ENCODE results near the gene MGAT3.

MGAT3 gene

GRCh38 chr22:39513791-39514190 is 57.0 kb downstream of the MGAT3 start:
- no peak overlapping the region for H3K4me3 ChIP-seq (ENCODE audit: low read depth, low read length)
- no peak for DNase-seq (ENCODE audit: low read depth)
- in situ Hi-C loops (cut with HindIII; ENCODE audit: low sequenced_read_pairs): no loop called here
- TF ChIP-seq CTCF (IDR thresholded peaks at IDR 0.05; ENCODE audit: low read depth, low read length, missing control alignments): no peak

GRCh38 chr22:39514373-39514973 is 57.7 kb downstream of the MGAT3 start:
- TF ChIP-seq CTCF (IDR thresholded peaks at IDR 0.05; ENCODE audit: low read depth, low read length, missing control alignments): peak; percentile 84
- DNase-seq (ENCODE audit: low read depth): no peak
- in situ Hi-C loops (cut with HindIII; ENCODE audit: low sequenced_read_pairs): no loop called here
- no peak overlapping the region for H3K4me3 ChIP-seq (ENCODE audit: low read depth, low read length)

- no peak for TF ChIP-seq CTCF (IDR thresholded peaks at IDR 0.05; ENCODE audit: low read depth, low read length, missing control alignments)
- no peak overlapping the region for H3K4me3 ChIP-seq (ENCODE audit: low read depth, low read length)
- in situ Hi-C loops (cut with HindIII; ENCODE audit: low sequenced_read_pairs): no loop called here
- DNase-seq (ENCODE audit: low read depth): no peak
These were observed 58.6 kb downstream of the MGAT3 start for GRCh38 chr22:39515266-39516050.

- no peak overlapping the region for H3K4me3 ChIP-seq (ENCODE audit: low read depth, low read length)
- TF ChIP-seq CTCF (IDR thresholded peaks at IDR 0.05; ENCODE audit: low read depth, low read length, missing control alignments): no peak
- no peak for DNase-seq (ENCODE audit: low read depth)
- in situ Hi-C loops (cut with HindIII; ENCODE audit: low sequenced_read_pairs): no loop called here
These were observed 60.7 kb downstream of the MGAT3 start for GRCh38 chr22:39517470-39517869.

- no peak for TF ChIP-seq CTCF (IDR thresholded peaks at IDR 0.05; ENCODE audit: low read depth, low read length, missing control alignments)
These were observed 61.5 kb downstream of the MGAT3 start for GRCh38 chr22:39518144-39518786.

GRCh38 chr22:39518996-39519680 is 62.3 kb downstream of the MGAT3 start:
- no peak for DNase-seq (ENCODE audit: low read depth)
- H3K4me3 ChIP-seq (ENCODE audit: low read depth, low read length): peak overlapping the region; percentile 99
- in situ Hi-C loops (cut with HindIII; ENCODE audit: low sequenced_read_pairs): no loop called here
- no peak for TF ChIP-seq CTCF (IDR thresholded peaks at IDR 0.05; ENCODE audit: low read depth, low read length, missing control alignments)

More at GRCh38 chr22:39518144-39518786, 61.5 kb downstream of the MGAT3 start:
- in situ Hi-C loops (cut with HindIII; ENCODE audit: low sequenced_read_pairs): no loop called here
- no peak overlapping the region for H3K4me3 ChIP-seq (ENCODE audit: low read depth, low read length)
- no peak for DNase-seq (ENCODE audit: low read depth)

All from astrocyte of the cerebellum (primary cell).